Measurements from ENCODE around the gene PITPNB.

PITPNB gene

DNA sequence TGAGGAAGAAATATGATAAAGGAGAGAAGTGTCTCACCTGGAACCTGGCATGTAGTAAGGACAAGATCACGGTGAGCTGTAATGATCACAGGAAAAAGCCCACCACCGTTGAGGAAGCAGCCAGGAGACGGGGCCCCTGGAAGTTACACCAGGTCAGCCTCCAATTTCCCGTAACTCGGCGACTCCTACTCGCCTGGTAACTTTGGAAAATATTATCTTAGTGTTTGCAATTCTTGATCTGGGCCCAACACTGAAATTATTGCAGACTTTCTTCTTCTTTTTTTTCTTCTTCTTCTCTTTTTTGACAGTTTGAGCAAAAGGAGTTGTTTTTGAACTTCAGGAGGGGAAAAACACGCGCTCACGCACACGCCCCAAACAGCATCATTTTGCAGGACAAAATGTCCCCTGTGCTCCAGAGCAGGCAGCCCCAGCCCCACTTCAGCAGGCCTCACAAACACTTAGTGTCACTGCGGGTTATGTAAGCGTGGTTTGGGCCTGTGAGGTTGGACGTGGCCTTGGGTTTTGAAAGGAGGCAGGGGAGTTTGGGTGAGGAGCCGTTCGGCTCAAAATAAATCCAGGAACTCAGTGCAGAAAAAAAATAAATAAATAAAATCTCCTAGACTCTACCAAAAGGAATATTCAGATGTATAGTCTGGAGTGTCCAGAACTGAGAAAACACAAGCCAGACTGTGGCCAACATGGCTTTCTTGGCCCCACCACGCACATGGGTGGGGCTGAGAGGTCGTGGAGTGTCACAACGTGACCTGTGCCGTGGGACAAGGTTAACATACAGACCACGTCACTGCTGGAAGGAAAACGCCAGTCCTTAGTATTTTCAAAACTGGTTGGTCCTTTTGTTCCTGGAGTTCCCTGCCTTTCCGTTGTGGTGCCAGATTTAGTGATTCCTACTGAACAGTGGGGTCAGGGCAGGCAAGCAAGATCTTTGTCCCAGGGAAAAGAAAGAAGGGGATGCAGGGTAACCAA lies 91.2 kb downstream of the PITPNB start:
- DNase-seq = no peak

DNA sequence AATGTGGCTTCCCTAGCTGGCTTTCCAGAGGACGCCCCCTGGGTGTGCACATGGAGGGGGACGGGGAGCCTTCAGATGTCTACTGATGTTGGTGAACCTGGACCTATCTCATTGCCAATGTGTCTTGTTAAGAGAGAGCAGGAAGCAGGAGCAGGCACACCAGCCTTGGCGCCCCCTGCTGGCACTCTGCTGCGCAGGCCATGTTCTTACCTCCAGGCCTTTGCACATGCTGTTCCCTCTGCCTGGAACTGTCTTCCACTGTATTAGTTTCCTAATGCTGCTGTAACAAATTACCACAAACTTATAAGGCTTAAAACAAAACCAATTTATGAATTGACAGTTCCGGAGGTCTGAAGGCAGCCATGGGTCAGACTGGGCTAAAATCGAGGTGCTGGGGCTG lies 93.9 kb downstream of the PITPNB start:
- no peak for DNase-seq

DNA sequence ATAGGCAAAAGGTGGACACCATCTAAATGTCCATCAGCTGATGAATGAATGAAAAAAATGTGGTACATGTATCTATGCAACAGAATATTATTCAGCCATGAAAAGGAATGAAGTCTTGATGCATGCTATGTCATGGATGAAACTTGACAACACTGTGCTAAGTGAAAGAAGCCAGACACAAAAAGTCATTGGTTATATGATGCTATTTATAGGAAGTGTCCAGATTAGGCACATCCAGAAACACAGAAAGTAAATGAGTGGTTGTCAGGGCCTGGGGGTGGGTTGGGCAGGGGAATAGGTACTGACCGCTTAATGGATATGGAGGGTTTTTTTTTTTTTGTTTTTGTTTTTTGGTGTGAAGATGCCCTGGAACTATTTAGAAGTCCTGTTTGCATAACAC lies 95.8 kb downstream of the PITPNB start:
- no peak for DNase-seq

DNA sequence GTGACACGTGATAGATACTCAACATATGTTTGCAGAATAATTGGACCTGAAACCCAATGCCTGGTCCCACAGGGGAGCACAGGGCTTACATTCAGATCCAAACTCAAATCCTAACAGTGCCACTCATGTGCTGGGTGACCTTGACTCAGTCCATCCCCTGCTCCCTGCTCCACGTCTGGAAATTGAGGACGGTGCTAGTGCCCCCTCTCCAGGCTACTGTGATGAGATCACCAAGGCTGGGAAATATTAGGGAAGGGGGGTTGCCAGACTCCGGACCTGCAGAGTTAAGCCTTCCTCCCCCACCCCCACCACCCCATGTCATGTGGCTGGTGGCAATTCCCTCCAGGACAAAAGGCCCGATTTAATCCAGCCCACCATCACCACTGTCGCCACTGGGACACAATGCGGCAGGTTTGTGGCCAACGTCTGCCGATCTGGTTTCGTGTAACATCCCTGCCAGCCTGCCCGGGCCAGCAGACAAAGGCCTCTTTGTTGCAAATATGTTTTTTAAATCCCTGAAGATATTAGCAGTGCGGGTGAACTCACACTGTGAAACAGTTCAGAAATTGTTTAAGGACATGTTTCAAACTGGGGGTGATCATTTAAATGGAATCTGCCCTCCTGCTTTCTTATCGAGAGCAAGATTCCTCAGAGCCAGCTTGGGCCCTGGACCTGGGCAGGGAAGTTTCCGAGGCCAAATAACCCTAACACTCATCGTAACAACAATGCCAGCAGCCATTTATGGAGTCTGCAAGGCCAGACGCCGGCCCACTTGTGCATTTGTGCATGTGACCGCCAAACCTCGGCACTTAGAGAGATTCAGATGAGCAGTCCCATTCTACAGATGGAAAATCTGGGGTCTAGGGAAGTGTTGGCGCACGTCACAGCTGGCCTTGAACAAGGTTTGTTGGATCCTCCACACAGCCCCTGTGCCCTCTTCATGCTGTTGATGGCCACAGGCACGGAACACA lies 97.9 kb downstream of the PITPNB start:
- no peak for DNase-seq

DNA sequence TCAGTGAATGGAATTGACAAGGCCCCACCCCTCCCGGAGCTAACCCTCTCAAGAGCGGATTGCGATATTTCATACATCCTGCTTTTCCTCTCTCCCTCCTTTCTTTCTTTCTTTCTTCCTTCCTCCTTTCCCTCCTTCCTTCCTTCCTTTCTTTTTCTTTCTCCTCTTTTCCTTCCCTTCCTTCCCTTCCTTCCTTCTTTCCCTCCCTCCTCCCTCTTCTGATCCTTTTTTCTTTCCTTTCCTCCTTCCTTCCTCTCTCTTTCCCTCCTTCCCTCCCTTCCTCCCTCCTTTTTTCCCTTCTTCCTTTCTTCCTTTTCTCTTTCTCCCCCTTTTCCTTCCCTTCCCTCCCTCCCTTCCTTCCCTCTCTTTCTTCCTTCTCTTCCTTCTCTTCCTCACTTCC lies 102.5 kb downstream of the PITPNB start:
- no peak for DNase-seq

DNA sequence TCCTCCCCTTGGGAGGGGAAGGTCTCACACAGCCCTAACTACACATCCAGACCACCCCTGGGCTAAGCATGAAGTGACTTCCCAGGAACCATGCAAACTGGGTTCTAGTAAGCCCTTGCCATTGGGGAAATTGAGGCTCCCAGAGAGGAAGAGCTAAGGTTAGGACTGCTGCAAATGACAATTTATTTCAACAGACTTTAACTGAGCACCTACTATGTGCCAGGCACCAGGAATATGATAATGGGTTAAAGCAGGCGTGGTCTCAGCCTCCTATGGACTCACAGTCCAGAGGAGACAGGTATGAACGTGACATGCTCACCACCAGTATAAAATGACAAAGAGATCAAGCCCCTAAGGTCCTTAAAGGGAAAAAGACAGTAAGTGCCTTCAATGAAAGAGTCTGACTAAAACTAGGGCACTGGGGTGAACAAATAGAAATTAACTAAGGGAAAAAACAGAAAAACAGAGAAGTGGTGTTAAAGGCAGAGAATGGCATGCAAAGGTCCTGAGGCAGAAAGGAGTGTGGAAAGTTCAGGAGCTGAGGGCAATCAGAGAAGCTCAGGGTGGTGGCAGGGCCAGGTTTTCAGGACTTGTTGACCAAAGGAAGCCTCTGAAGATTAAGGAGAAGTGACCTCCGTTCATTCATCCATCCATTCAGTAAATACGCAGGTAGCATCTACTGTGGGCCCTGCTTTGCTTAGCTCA lies 103.1 kb downstream of the PITPNB start:
- no peak for DNase-seq

DNA sequence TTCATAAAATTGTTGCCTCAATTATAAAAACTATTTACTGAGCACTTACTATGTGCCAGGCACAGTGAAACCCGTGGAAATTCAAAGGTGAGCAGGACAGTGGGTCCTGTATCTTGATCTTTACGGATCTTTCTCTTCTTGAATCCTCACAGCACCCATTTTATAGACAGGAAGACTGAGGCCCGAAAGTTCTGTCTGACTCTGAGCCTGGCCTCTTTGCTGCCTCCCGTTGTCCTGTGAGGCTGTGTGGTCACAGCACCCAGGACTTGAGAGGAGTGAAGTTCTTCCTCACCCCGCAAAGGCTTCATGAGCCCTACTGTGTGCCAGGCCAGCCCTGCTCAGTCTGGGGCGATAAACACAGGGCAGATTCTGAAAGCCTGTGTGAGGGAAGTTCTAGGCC lies 104.1 kb downstream of the PITPNB start:
- no peak for DNase-seq

DNA sequence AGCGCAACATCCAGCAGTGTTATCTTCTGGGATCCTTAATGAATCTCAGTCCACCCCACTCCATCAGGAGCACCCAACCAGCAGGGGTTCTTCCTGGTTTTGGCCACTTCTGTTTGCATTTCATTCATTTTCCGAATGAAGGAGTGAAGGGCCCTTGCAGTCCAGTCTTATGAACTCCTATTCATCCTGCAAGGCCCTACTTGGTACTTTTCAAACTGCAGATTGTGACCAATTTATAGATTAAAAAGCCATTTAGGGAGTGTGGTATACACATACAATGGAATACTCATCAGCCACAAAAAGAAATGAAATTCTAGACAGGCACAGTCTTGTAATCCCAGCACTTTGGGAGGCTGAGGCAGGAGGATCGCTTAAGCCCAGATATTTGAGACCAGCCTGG lies 107.3 kb downstream of the PITPNB start:
- no peak for DNase-seq

DNA sequence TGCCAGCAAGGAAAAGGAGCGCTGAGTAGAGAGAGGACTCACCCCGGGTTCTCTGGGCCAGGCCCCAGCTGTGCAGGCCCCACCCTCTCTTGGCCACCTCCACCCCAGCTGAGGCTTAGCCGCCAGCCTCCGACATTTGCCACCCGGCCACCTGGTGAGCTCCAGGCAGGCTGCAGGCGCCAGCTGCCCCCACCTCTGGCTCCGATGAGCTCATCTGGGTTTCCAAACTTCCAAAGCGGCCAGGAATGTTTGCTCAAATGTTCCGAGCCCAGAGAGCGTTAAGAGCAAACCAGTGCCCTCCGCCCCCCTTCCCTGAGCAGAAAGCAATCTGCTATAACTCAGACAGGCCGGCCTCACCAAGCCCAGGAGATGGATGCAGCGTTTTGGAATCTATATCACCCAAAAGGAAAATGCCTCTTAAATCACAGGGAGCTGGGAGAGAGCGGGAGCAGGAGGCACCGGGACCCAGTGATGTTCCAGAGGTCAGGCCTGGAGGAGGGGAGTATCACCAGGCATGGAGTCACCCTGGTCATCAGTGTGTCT lies 108.4 kb downstream of the PITPNB start:
- DNase-seq = no peak

DNA sequence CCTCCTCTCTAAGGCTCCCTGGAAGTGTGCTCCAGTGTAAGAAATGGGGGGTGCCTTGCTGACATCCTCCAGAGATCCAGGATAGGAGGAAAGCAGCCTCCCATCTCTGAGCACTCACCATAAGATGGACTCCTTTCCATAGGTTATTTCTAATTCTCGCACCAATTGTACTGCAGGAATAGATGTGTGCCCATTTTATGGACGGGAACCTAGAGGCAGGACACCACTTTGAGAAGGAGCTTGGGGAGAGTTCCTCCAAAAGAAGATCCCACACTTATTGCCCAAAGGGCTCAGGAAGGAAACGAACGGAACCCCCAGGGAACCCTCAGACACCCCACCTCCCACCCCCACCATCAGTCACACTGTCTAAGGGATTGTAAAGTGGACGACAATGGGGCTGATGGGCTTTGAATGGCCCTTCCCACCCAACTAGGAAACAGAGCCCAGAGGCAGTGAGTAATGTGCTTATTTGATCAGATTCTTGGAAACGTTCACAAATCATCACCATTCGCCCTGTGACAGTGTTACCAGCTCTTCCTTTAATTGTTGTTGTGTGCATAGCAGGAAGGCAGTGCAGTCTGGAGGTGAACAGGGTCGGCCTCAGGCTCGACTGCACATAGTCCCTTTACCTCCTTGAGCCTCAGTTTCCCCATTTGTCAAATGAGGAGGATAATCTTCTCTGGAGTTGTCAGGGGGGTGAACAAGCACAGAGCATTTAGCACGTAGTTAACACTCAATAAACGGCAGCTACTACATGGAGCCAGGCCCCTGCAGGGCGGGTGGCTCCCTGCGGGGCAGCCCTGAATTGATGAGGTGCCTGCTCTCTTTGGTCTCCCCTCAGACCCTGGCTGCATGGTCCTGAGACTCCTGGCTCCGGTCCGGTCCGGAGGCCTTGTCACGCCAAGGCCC lies 109.1 kb downstream of the PITPNB start:
- DNase-seq = no peak

DNA sequence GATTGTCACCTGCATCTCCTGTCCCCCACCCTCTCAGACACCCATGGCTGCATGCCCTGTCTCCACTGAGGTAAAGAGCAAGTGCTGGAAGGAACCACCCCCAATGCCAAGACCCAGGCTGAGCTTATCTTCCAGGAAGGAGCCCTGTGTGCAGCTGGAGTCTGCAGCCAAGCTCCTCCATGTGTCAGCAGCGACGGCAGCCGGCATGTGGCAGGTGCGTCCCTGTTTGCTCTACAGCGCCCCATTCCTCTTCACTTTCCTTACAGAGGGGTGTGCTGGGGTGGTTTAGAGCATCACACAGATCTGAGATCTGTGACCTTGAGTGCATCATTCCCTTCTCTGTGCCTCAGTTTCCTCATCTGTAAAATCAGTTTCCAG lies 109.8 kb downstream of the PITPNB start:
- DNase-seq = no peak

DNA sequence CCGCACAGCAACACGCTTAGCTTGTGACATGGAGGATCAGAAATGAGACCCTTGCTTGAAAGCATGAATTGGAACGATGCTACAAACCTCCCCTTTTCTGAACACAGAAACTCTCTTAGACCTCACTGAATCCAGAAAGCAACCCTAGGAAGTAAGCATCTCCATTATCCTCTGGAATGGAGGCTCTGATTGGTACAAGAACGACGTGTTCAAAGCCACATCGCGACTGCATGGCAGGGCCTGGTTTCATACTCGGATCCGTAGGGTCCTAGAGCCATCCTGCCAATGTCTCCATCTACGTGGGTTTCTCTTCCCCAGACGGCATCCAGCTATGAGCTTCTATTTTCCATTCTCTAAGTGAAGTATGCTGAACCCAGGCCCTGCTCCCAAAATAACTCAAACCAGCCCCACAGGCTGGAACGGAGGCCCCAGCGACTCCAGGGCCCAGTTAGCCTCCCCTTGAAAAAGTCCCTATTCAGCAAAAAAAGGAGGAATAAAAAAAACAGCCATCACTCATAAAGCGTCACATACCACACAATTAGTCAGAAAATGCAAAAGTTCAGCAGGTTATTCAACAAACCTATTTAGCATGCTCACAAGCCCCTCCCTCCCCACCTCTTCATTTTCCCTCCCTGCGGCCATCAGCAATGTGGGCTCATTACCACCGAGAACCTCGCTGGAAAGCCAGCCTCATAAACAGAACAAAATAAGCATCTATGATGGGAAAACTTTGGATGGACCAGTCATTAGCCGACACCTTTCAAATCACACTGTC lies 110.4 kb downstream of the PITPNB start:
- DNase-seq = no peak

DNA sequence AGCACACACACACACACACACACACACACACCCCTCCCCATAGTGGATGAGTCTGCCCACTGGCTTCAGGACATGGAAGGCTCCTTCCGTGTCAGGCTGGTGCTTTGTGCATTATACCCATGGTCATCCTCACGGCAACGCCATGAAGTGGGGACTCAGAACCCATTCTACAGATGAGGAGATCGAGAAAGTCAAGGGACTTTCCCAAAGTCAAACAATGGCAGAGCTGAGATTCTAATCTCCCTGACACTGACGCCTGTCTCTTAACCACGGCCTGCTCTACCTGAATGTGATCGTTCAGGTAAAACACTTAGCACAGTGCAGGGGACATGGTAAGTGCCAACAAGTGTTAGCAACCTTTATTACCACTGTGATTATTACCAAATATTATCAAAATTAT lies 113.2 kb downstream of the PITPNB start:
- no peak for DNase-seq

DNA sequence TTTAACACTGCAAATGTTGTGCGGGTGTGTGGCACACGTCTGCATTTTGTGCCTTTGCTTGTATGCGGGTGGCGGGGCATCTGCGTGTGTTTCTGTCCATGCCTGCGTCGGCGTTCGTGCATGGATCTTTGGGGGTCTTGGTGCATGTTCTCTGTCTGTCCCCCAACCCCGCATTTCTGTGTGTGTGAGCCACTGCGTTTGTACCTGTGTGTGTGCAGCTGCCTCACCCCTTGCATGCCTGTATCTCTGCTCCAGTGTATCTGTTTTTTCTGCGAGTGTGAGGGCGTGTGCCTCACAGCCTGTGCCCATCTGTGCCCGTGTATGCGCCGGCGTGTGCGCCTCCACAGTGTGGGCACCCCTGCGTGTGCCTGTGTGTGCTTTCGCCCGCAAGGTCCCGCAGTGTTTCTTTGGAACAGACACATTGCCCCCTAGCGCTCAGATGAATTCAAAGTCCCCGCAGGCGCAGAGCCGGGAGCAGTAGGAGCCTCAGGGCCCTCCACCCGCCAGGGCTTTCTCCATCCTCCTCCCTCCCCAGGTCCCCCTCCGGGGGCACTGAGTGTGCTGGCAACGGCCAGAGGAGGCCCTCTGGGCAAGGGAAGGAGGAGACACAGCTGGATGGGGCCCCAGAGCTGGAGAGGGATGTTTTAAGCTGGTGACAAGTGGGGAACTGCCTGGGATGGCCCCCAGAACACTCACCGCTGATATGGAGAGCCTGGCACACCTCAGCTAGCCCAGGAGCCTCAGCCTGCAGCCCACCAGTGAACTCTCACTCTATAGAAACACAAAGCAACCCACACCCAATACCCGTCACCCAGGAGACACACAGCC lies 114.4 kb downstream of the PITPNB start:
- no peak for DNase-seq

DNA sequence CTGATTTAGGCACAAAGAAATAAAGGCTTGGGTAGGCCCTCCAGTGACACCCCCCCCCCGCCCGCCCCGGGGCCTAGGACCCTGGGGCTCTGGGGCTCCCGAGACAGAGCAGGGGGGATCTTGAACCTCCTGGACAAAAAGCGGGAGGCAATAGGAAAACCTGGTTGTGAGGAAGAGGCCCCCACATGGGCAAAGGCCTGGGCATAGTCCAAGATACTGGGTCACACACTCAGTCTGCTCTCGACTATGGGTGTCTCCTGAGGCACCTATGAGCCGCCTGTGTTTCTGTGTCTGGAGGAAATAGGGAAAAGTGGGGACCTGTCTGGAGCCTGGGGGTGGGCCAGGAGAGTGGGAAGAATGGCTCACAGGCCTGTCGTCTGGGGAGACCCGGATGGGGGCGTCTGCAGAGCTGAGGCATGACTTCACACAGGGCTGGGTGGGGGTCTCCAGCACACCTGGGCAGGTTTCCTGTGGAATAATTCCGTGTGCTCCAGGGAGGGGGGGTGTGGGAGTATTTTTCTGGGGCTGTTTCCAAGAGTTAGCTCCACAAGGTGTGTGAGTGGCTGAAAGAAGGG lies 115.1 kb downstream of the PITPNB start:
- no peak for DNase-seq

DNA sequence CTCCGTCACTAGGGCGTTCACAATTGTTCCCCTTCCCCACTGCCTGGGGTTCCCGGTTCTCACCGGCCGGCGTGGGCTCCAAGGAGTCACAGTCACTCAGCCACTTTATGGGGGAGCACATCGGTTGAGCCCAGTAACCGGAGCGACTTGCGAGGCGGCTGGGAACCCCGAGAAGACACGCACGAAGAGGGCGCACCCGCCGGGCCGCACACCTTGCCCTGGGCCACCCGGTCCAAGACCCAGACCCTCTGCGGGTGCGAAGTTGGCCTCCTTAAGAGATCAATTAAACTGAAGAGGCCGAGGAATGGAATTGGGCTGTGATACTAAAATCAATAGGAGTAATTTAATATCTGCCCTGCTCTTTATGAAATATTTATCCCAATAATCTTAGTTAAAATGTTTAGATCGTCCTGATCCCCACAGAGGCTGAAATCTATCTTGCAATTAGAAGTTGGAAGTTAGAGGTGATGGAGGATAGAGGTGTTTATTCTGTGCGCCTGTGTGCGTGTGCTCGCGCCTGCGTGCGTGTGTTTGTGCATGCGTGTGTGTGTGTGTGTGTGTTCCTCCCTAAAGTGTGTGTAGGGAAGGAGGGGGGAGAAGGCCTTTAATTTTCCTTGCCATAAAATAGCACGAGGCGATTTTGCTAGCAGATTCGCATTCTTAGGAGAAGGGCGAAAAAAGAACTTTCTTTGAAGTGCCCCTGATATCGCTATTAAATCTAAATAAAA lies 116.5 kb downstream of the PITPNB start:
- DNase-seq = no peak
